Measurements from ENCODE around the gene GRK3. TPM values are rescaled to one million over a fixed set of nuclear protein-coding genes. Genes with fewer than 3 reads are reported as not detected.

Gene GRK3
- total and polyA plus RNA-seq, 2 donors from 2014 or later: 1.6 to 11.5 TPM

DNA sequence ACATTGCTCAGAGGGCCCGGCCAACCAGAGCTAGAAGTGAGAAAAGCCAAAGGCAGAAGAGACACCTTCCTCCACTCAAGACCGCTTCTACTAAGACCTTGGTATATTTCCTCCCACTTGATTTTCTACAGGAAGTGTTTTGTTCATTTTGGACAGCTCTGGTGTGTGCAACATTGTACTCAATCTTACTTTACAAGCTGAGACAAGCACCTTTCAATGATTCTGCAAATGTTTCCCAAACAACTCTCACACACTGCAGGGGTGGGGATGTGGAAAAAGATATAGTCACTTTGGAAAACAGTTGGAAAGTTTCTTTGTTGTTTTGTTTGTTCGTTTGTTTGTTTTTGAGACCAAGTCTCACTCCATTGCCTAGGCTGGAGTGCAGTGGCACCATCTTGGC is 193.2 kb downstream of the GRK3 start:
- Histone ChIP-seq H3K4me1 (ENCODE audit: control insufficient read depth in 2 of 3, insufficient read depth in 2 of 3, low read depth in 1 of 3, low read length in 3 of 3) (no peaks in the 10 kb centered on the region), H3K36me3 (ENCODE audit: control insufficient read depth in 2 of 3, insufficient read depth in 3 of 3, low read length in 3 of 3) (no peaks in the 10 kb centered on the region), H3K9ac (ENCODE audit: low read length in 3 of 3) (no peak overlapping the region), H3K27me3 (ENCODE audit: control insufficient read depth, insufficient read depth, low read length) (no peaks in the 10 kb centered on the region), H3K4me3 (ENCODE audit: low read length in 3 of 3) (no peak overlapping the region), H3K9me3 (ENCODE audit: control insufficient read depth in 2 of 3, insufficient read depth in 1 of 3, low read length in 3 of 3) (no peaks in the 10 kb centered on the region), H3K27ac (ENCODE audit: low read depth in 2 of 2, low read length in 2 of 2) (no peak overlapping the region)
- TF ChIP-seq CTCF (IDR thresholded peaks at IDR 0.05; ENCODE audit: borderline replicate concordance, extremely low read depth, insufficient read depth): no peak
- DNase-seq: no peak
- no peak for FAIRE-seq
- intact Hi-C loops (cut with DNase I): no loop called here

- H3K9ac ChIP-seq (ENCODE audit: low read length in 3 of 3): no peak overlapping the region
- intact Hi-C loops (cut with DNase I): no loop called here
- H3K27me3 ChIP-seq (ENCODE audit: control insufficient read depth, insufficient read depth, low read length): no peaks in the 10 kb centered on the region
- H3K9me3 ChIP-seq (ENCODE audit: control insufficient read depth in 2 of 3, insufficient read depth in 1 of 3, low read length in 3 of 3): no peaks in the 10 kb centered on the region
- H3K36me3 ChIP-seq (ENCODE audit: control insufficient read depth in 2 of 3, insufficient read depth in 3 of 3, low read length in 3 of 3): no peaks in the 10 kb centered on the region
- H3K4me3 ChIP-seq (ENCODE audit: low read length in 3 of 3): no peak overlapping the region
- no peak overlapping the region for H3K27ac ChIP-seq (ENCODE audit: low read depth in 2 of 2, low read length in 2 of 2)
- DNase-seq: no peak
- H3K4me1 ChIP-seq (ENCODE audit: control insufficient read depth in 2 of 3, insufficient read depth in 2 of 3, low read depth in 1 of 3, low read length in 3 of 3): no peaks in the 10 kb centered on the region
- no peak for TF ChIP-seq CTCF (IDR thresholded peaks at IDR 0.05; ENCODE audit: borderline replicate concordance, extremely low read depth, insufficient read depth)
- no peak for FAIRE-seq
These were observed 193.8 kb downstream of the GRK3 start for GRCh38 chr22:25758316-25758715.

DNA sequence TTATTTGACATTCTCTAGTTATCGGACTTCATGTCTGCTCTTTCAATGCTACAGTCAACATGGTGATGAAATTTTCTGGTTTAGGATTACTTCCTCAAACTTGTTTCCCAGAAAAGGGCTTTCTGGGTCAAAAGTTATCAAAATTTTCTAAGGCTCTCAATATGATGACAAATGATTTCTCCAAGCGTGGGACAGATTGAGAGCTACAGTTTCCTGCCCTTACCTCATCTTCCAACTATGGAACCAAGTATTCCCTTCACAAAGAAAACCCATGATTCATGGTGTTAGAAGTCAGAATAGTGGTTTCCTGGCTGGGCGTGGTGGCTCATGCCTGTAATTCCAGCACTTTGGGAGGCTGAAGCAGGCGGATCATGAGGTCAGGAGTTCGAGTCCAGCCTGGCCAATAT is 195.4 kb downstream of the GRK3 start:
- FAIRE-seq: no peak
- no peak for TF ChIP-seq CTCF (IDR thresholded peaks at IDR 0.05; ENCODE audit: borderline replicate concordance, extremely low read depth, insufficient read depth)
- intact Hi-C loops (cut with DNase I): no loop called here

DNA sequence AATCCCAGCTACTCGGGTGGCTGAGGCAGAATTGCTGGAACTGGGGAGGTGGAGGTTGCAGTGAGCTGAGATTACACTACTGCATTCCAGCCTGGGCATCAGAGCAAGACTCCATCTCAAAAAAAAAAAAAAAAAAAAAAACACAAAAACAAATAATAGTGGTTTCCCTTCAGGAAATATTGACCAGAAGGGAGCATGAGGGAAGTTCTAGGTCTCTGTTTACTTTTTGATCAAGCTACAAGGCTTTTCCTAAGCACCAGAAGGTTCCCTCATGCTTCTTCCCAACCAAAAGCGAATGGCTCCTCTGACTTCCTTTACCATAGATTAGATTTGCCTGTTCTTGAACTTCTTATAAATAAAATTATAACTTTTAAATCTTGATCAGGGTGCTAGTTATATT is 195.8 kb downstream of the GRK3 start:
- H3K36me3 ChIP-seq (ENCODE audit: control insufficient read depth in 2 of 3, insufficient read depth in 3 of 3, low read length in 3 of 3): no peaks in the 10 kb centered on the region
- no peak overlapping the region for H3K9ac ChIP-seq (ENCODE audit: low read length in 3 of 3)
- no peak overlapping the region for H3K27ac ChIP-seq (ENCODE audit: low read depth in 2 of 2, low read length in 2 of 2)
- DNase-seq (no peak), FAIRE-seq (no peak)
- TF ChIP-seq CTCF (IDR thresholded peaks at IDR 0.05; ENCODE audit: borderline replicate concordance, extremely low read depth, insufficient read depth): no peak
- H3K27me3 ChIP-seq (ENCODE audit: control insufficient read depth, insufficient read depth, low read length): no peaks in the 10 kb centered on the region
- no peaks in the 10 kb centered on the region for H3K4me1 ChIP-seq (ENCODE audit: control insufficient read depth in 2 of 3, insufficient read depth in 2 of 3, low read depth in 1 of 3, low read length in 3 of 3)
- H3K4me3 ChIP-seq (ENCODE audit: low read length in 3 of 3): no peak overlapping the region
- no peaks in the 10 kb centered on the region for H3K9me3 ChIP-seq (ENCODE audit: control insufficient read depth in 2 of 3, insufficient read depth in 1 of 3, low read length in 3 of 3)
- intact Hi-C loops (cut with DNase I): no loop called here

More for the DNA sequence above, 195.4 kb downstream of the GRK3 start:
- Histone ChIP-seq H3K27ac (ENCODE audit: low read depth in 2 of 2, low read length in 2 of 2) (no peak overlapping the region), H3K4me1 (ENCODE audit: control insufficient read depth in 2 of 3, insufficient read depth in 2 of 3, low read depth in 1 of 3, low read length in 3 of 3) (no peaks in the 10 kb centered on the region), H3K4me3 (ENCODE audit: low read length in 3 of 3) (no peak overlapping the region), H3K36me3 (ENCODE audit: control insufficient read depth in 2 of 3, insufficient read depth in 3 of 3, low read length in 3 of 3) (no peaks in the 10 kb centered on the region), H3K27me3 (ENCODE audit: control insufficient read depth, insufficient read depth, low read length) (no peaks in the 10 kb centered on the region), H3K9ac (ENCODE audit: low read length in 3 of 3) (no peak overlapping the region), H3K9me3 (ENCODE audit: control insufficient read depth in 2 of 3, insufficient read depth in 1 of 3, low read length in 3 of 3) (no peaks in the 10 kb centered on the region)
- no peak for DNase-seq
